Muscle layer of duodenum (tissue), 2 donors: ENCODE measurements around the gene MLF1.

Experiments
- H3K27ac ChIP-seq: one replicate; pipeline ENCODE4 v1.7.0; 2013; ENCODE audit warnings: mild to moderate bottlenecking, low read length
- H3K27me3 ChIP-seq: one replicate; pipeline ENCODE4 v1.7.0; 2013; ENCODE audit warnings: low read depth, mild to moderate bottlenecking, control low read depth, low read length
- H3K36me3 ChIP-seq, 2 donors: one replicate each; pipeline ENCODE4 v1.7.0; 2013; ENCODE audit warnings: low read length in 2 of 2, control low read depth in 1 of 2, mild to moderate bottlenecking in 1 of 2; ENCODE audit not compliant: insufficient read depth in 2 of 2, control insufficient read depth in 1 of 2
- H3K4me1 ChIP-seq, 2 donors: one replicate each; pipeline ENCODE4 v1.7.0; 2013; ENCODE audit warnings: low read length in 2 of 2, mild to moderate bottlenecking in 2 of 2, control low read depth in 1 of 2, moderate library complexity in 1 of 2; ENCODE audit not compliant: insufficient read depth in 2 of 2, control insufficient read depth in 1 of 2
- H3K4me3 ChIP-seq, 2 donors: one replicate each; pipeline ENCODE4 v1.7.0; 2013; ENCODE audit warnings: low read length in 2 of 2, low read depth in 1 of 2, mild to moderate bottlenecking in 1 of 2
- H3K9me3 ChIP-seq, 2 donors: one replicate each; pipeline ENCODE4 v1.7.0; 2013; ENCODE audit warnings: low read length in 2 of 2, control low read depth in 1 of 2, mild to moderate bottlenecking in 1 of 2; ENCODE audit not compliant: control insufficient read depth in 1 of 2
- donor health status: healthy.

The MLF1 gene

DNA sequence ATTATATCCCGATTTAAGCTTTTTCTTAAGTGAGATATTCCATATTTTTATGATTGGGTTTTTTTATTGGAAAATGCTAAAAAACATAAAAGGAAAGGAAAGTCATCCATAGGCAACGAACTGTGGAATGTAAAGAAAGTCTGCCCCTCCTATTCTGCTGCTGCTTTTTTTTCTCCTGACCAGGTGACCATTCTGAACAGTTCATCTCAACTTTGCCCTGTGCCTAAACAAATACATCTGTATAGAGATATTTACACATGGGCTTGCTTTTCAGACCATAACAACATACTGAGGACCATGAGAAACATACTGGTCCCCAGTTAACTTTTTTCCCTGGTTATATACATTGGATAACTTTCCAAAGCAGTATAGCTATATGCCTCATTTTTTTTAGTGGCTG, 18.9 kb upstream of the MLF1 start:
- H3K4me3 ChIP-seq: no peak overlapping the region
- no peaks in the 10 kb centered on the region for H3K4me1 ChIP-seq
- H3K27me3 ChIP-seq: no peaks in the 10 kb centered on the region
- peaks cover 0 to 6% of the 10 kb centered on the region in 2 donors for H3K9me3 ChIP-seq
- peaks cover 0 to 14% of the 10 kb centered on the region in 2 donors for H3K36me3 ChIP-seq
- H3K27ac ChIP-seq: no peak overlapping the region

DNA sequence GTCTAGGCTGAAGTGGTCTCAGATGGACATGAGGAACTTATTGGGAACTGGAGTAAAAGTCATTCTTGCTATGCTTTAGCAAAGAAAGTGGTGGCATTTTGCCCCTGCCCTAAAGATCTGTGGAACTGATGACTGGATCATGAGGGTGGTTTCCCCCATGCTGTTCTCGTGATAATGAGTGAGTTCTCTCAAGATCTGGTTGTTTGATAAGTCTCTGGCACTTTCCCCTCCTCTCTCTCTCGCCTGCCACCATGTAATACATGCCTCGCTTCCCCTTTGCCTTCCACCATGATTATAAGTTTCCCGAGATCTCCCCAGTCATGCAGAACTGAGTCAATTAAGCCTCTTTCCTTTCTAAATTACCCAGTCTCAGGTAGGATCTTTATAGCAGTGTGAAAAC, 11.5 kb upstream of the MLF1 start:
- no peaks in the 10 kb centered on the region for H3K4me1 ChIP-seq
- H3K27me3 ChIP-seq: no peaks in the 10 kb centered on the region
- no peaks in the 10 kb centered on the region for H3K36me3 ChIP-seq
- H3K9me3 ChIP-seq: no peaks in the 10 kb centered on the region
- no peak overlapping the region for H3K4me3 ChIP-seq
- no peak overlapping the region for H3K27ac ChIP-seq

DNA sequence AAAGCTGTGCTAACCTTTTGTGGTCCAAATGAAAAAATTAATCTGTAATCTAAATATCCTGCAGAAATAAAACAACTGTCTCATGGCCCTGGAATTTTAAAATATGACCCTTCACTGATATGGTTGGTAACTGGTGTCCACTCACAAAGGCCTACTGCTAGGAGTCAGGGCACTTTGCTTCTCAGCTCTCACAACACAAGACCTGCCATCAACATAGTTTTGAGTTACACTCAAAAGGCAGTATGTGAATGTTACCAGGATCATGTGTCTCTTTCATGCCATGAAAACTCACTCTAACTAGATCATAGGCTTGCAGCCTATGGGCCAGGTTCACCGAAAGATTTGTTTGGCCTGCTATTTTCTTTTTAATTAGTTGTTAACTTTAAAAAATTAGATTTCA, 10.0 kb upstream of the MLF1 start:
- H3K36me3 ChIP-seq: no peaks in the 10 kb centered on the region
- no peak overlapping the region for H3K27ac ChIP-seq
- H3K27me3 ChIP-seq: no peaks in the 10 kb centered on the region
- no peaks in the 10 kb centered on the region for H3K9me3 ChIP-seq
- no peaks in the 10 kb centered on the region for H3K4me1 ChIP-seq
- no peak overlapping the region for H3K4me3 ChIP-seq

DNA sequence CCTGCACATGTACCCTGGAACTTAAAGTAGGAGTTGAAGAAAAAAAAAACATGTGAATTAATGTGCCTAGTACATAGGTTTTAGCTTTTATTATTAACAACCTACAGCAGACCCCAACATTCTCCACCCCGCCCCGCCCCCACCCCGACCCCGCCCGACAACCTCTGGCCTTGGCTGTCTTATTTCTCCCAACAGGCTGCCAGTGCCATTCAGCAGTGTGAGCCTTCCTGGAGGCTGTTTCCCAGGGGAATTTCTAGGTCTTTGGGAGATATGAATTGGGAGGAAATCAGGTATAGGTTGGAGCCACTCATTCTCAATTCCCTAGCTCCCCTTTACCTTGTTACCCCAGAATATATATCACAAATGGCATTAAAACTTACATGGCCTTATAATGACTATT, 8.3 kb upstream of the MLF1 start:
- Histone ChIP-seq H3K27me3 (no peaks in the 10 kb centered on the region), H3K9me3 (no peaks in the 10 kb centered on the region), H3K27ac (no peak overlapping the region), H3K4me1 (no peaks in the 10 kb centered on the region), H3K36me3 (no peaks in the 10 kb centered on the region), H3K4me3 (no peak overlapping the region)

DNA sequence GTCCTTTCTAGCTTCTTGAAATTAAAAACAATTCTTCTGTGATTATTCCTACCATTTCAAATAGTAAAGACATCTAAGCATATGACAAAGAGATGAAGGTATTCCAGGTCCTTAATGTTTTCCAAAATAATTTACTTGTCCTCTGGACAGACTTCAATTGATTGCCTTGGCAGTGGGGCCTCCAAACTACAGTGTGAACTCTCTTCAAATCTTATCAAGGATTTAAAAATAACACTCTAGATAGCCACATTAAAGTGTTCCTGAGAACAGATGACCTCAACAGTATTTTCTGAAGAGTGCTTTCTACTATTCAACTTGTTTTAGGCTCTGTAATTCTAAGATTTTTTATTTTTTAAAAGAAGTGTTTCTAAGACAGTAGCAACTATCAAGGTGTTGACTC, 7.9 kb upstream of the MLF1 start:
- no peaks in the 10 kb centered on the region for H3K27me3 ChIP-seq
- H3K9me3 ChIP-seq: no peaks in the 10 kb centered on the region
- H3K36me3 ChIP-seq: no peaks in the 10 kb centered on the region
- H3K27ac ChIP-seq: no peak overlapping the region
- H3K4me1 ChIP-seq: no peaks in the 10 kb centered on the region
- no peak overlapping the region for H3K4me3 ChIP-seq

DNA sequence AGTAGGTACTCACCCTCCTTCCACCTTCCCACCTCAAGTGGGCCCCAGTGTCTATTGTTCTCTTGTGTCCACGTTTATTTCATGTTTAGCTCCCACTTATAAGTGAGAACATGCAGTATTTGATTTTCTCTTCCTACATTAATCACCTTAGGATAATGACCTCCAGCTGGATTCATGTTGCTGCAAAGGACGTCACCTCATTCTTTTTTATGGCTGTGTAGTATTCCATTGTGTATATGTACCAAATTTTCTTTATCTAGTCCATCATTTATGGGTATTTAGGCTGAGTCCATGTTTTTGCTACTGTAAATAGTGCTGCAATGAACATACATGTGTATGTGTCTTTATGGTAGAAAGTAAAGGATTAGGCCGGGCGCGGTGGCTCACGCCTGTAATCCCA, 5.9 kb upstream of the MLF1 start:
- Histone ChIP-seq H3K4me1 (no peaks in the 10 kb centered on the region), H3K36me3 (no peaks in the 10 kb centered on the region), H3K9me3 (no peaks in the 10 kb centered on the region), H3K4me3 (no peak overlapping the region), H3K27me3 (no peaks in the 10 kb centered on the region), H3K27ac (no peak overlapping the region)

DNA sequence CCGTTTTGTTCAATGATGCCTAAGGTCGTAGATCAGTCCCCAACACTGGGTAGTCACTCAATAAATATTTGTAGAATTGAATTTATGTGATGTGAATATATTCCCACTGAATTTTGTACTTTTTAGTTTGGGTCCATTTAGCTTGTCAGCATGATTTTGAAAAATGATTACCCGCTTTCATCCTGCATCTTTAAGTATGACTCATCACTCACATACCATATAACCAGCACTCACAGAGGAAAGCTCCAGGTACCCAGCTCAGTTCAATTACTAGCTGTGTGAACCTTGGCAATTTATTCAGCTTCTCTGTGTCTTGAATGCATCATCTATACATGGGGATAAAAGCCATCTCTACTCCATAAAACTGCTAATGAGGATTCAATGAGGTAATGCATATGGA, 2.2 kb upstream of the MLF1 start:
- no peak overlapping the region for H3K4me3 ChIP-seq
- no peaks in the 10 kb centered on the region for H3K36me3 ChIP-seq
- peaks cover 0 to 7% of the 10 kb centered on the region in 2 donors for H3K4me1 ChIP-seq
- H3K9me3 ChIP-seq: no peaks in the 10 kb centered on the region
- H3K27me3 ChIP-seq: no peaks in the 10 kb centered on the region
- no peak overlapping the region for H3K27ac ChIP-seq

DNA sequence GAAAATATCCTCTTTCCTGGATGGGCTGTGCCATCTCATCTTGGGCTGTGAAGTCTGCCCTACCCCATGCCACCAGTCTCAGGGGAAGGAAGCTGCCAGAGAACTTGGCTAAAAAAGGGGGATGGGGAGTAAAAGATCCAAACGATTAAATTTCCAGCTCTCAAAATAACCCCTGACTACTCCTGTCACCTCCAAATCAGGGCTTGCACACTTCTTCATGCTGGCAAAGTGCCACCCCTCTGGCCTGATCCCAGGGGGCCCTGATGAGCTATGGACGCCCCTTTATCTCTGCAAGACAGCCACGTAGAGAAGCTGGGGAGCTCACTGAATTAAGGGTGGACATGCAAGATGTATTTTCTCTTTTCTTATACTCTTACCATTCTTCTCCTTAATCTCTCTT, 1.2 kb upstream of the MLF1 start:
- Histone ChIP-seq H3K4me3 (no peak overlapping the region), H3K9me3 (no peaks in the 10 kb centered on the region), H3K36me3 (no peaks in the 10 kb centered on the region), H3K27me3 (no peaks in the 10 kb centered on the region), H3K4me1 (peaks cover 0 to 7% of the 10 kb centered on the region in 2 donors), H3K27ac (no peak overlapping the region)

DNA sequence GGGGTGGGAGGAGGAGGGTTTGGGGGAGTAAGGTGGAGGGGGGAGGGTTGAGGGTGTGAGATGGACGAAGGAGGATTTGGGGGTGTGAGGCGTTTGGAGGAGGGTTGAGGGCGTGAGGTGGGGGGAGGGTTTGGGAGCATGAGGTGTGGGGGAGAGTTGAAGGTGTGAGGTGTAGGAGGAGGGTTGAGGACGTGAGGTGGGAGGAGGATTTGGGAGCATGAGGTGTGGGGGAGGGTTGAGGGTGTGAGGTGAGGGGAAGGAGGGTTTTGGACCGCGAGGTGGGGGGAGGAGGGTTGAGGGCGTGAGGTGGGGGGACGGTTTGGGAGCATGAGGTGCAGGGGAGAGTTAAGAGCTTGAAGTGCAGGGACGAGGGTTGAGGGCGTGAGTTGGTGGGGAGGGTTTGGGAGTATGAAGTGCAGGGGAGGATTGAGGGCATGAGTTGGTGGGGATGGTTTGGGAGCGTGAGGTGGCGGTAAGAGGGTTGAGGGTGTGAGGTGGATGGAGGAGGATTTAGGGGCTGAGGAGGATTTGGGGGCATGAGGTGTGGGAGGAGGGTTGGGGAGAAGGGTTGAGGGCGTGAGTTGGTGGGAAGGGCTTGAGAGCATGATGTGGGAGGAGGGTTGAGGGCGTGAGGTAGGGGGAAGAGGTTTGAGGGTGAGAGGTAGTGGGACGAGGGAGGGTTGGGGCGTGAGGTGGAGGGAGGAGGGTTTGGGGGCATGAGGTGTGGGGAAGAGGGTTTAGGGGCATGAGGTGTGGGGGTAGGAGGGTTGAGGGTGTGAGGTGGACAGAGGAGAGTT, 1.2 kb downstream of the MLF1 start:
- Histone ChIP-seq H3K4me1 (peaks cover 0 to 7% of the 10 kb centered on the region in 2 donors), H3K36me3 (no peaks in the 10 kb centered on the region), H3K9me3 (no peaks in the 10 kb centered on the region), H3K27ac (no peak overlapping the region), H3K4me3 (peak overlapping the region in 1 of 2 donors; percentile 32), H3K27me3 (no peaks in the 10 kb centered on the region)

DNA sequence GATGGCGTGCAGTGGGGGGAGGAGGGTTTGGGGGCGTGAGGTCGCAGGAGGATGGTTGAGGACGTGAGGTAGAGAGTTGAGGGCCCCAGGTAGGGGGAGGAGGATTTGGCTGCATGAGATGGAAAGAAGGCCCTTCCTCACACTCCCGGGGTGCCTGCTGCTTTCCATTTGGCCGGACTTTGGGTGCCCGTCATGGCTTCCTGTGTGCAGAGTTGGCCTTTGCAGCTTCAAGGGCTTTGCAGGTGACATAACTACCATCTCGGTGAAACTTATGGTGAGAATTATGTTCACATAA, 1.7 kb downstream of the MLF1 start:
- peaks cover 0 to 7% of the 10 kb centered on the region in 2 donors for H3K4me1 ChIP-seq
- H3K4me3 ChIP-seq: no peak overlapping the region
- H3K27me3 ChIP-seq: no peaks in the 10 kb centered on the region
- no peak overlapping the region for H3K27ac ChIP-seq
- no peaks in the 10 kb centered on the region for H3K9me3 ChIP-seq
- no peaks in the 10 kb centered on the region for H3K36me3 ChIP-seq

DNA sequence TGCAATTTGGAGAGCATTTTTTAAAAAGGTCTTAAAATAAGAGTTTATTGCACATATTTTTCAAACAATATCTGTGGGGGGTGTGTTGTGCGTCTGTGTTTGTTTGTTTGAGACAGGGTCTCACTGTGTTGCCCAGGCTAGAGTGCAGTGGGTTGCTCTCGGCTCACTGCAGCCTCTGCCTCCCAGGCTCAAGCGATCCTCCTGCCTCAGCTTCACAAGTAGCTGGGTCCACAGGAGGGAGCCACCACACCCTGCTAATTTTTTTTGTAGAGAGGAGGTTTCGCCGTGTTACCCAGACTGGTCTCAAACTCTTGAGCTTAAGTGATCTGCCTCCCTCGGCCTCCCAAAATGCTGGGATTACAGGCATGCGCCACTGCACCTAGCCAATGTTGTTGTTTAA, 2.7 kb downstream of the MLF1 start:
- H3K36me3 ChIP-seq: no peaks in the 10 kb centered on the region
- H3K27ac ChIP-seq: no peak overlapping the region
- no peaks in the 10 kb centered on the region for H3K9me3 ChIP-seq
- no peaks in the 10 kb centered on the region for H3K27me3 ChIP-seq
- H3K4me3 ChIP-seq: no peak overlapping the region
- peaks cover 0 to 7% of the 10 kb centered on the region in 2 donors for H3K4me1 ChIP-seq

DNA sequence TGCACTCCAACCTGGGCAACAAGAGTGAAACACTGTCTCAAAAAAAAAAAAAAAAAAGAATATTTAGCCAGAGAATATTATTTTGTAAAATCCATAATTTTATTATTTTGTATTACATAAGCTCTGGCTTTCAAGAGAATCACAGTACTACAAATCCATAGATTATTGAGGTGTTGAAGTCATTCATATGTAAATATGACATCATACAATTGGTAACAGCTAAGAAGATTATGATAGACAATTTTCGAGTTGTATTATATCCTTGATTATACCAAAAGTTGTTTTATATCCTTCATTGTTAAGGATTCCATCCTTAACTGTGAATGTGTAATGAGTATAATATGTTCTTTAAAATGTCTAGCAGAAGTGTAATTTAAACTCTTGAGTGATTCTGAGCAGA, 3.7 kb downstream of the MLF1 start:
- peaks cover 0 to 7% of the 10 kb centered on the region in 2 donors for H3K4me1 ChIP-seq
- no peak overlapping the region for H3K4me3 ChIP-seq
- H3K36me3 ChIP-seq: no peaks in the 10 kb centered on the region
- H3K27me3 ChIP-seq: no peaks in the 10 kb centered on the region
- H3K9me3 ChIP-seq: no peaks in the 10 kb centered on the region
- H3K27ac ChIP-seq: no peak overlapping the region
